HCT116 (cell line): ENCODE measurements around the gene CREBBP.

Source experiments
- EZH2 ChIP-seq: fragments of 200-600 bp; sonication (generic); IDR thresholded peaks from 2 replicates; pipeline ENCODE4 v1.6.1; 2017; ENCODE audit warnings: antibody characterized with exemption, mixed run types
- POLR2AphosphoS5 ChIP-seq: IDR thresholded peaks from 2 replicates; pipeline ENCODE4 v1.6.1; 2011; ENCODE audit warnings: mild to moderate bottlenecking, low read depth, low read length, moderate library complexity
- ZBTB33 ChIP-seq: IDR thresholded peaks from 2 replicates; pipeline ENCODE4 v1.6.1; 2011; ENCODE audit warnings: mild to moderate bottlenecking, low read length, moderate library complexity; ENCODE audit not compliant: insufficient replicate concordance; ENCODE audit errors: extremely low read depth

- TF ChIP-seq ZBTB33, result no peak
- TF ChIP-seq POLR2AphosphoS5, result no peak
- no peak for TF ChIP-seq EZH2
Measured at GRCh38 chr16:3912897-3913296, 32.4 kb upstream of the CREBBP start.
